ENCODE results near the gene MRPS16.

The MRPS16 gene

DNA sequence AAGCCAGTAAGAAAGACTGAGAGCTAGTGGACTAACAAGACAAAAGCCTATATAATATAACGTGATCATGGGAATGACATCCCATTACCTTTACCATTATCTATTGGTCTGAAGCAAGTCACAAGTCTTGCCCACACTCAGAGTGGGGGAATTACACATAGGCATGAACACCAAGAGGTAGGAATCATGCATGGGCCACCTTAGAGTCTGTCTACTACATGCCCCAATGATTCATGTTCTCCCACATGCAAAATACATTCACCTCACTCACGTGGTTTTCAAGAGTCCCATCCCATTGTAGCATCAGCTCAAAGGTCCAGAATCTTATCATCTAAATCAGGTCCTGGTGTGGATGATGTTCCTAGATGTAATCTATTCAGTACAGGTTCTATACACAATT, 34.8 kb downstream of the MRPS16 start:
- Histone ChIP-seq H3K4me3 (ENCODE audit: low read depth in 1 of 2, low read length in 1 of 2) (no peak overlapping the region), H3K36me3 (peaks cover 19% of the 10 kb centered on the region), H3K27ac (no peak overlapping the region), H3K9me3 (no peaks in the 10 kb centered on the region), H3K4me1 (ENCODE audit: control insufficient read depth in 1 of 2, insufficient read depth in 1 of 2, low read depth in 1 of 2, low read length in 1 of 2) (no peaks in the 10 kb centered on the region), H3K27me3 (no peaks in the 10 kb centered on the region)
- no peak for TF ChIP-seq CTCF (IDR thresholded peaks at IDR 0.05)

- H3K27ac ChIP-seq: no peak overlapping the region
- H3K27me3 ChIP-seq: no peaks in the 10 kb centered on the region
- H3K4me1 ChIP-seq (ENCODE audit: control insufficient read depth in 1 of 2, insufficient read depth in 1 of 2, low read depth in 1 of 2, low read length in 1 of 2): no peaks in the 10 kb centered on the region
- H3K4me3 ChIP-seq (ENCODE audit: low read depth in 1 of 2, low read length in 1 of 2): no peak overlapping the region
- peaks cover 22% of the 10 kb centered on the region for H3K36me3 ChIP-seq
- H3K9me3 ChIP-seq: no peaks in the 10 kb centered on the region
- no peak for TF ChIP-seq CTCF (IDR thresholded peaks at IDR 0.05)
Measured at GRCh38 chr10:73215749-73216148, 36.7 kb downstream of the MRPS16 start.

DNA sequence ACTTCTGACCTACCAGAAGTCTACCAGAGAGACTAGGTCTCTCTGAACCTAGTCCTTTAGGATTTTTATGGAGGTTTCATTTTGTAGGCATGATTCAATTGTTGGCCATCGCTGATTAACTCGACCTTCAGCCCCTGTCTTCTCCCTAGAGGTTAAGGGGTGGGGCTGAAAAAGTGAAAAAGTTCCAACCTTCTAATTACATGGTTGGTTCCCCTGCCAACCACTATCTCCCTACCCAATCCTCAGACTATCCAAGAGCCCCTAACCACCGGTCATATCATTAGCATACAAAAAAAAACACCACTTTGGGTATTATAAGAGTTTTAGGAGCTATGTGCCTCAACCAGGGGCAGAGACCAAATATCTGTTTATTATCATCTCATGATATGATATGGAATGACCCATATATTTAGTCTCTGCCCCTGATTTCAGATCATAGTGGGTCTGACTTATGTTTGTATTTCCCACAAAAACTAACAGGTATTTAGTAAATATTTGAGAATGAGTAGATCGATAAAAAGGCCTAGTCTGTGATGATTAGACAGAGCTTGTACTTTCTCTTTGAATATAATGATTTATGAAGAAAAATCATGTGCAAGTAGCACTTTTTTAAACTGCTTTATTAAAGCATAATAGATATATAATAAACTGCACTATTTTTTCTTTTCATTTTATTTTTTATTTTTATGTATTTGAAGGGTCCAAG, 41.2 kb downstream of the MRPS16 start:
- H3K36me3 ChIP-seq: peaks cover 25% of the 10 kb centered on the region
- TF ChIP-seq CTCF (IDR thresholded peaks at IDR 0.05): no peak
- no peaks in the 10 kb centered on the region for H3K4me1 ChIP-seq (ENCODE audit: control insufficient read depth in 1 of 2, insufficient read depth in 1 of 2, low read depth in 1 of 2, low read length in 1 of 2)
- no peak overlapping the region for H3K4me3 ChIP-seq (ENCODE audit: low read depth in 1 of 2, low read length in 1 of 2)
- no peaks in the 10 kb centered on the region for H3K27me3 ChIP-seq
- no peaks in the 10 kb centered on the region for H3K9me3 ChIP-seq
- H3K27ac ChIP-seq: no peak overlapping the region

DNA sequence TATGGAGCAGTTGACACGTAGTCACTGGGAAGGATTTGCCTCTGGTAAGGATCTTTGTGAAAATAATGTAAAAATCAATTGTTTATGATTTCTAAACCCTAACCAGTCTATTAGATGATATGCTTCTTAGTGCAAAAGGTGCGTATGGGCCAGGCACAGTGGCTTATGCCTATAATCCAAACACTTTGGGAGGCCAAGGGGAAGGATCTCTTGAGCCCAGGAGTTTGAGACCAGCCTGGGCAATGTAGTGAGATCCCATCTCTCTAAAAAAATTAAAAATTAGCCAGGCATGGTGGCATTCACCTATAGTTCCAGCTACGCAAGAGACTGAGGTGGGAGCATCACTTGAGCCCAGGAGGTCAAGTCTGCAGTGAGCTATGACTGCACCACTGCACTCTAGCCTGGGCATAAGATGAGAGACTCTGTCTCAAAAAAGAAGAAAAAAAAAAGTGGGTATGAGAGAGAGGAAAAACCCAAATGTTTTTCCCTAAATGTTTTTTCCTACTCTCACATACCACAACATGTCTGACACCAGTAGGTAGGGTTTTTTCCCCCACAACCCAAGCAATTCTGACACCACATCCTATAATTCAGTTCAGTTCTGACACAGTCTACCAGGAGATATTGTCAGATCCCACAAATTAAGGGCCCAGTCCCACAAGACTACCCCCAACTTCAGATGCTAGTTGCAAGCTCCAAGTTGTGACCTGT, 41.9 kb downstream of the MRPS16 start:
- no peak for TF ChIP-seq CTCF (IDR thresholded peaks at IDR 0.05)
- Histone ChIP-seq H3K4me3 (ENCODE audit: low read depth in 1 of 2, low read length in 1 of 2) (no peak overlapping the region), H3K27ac (no peak overlapping the region), H3K4me1 (ENCODE audit: control insufficient read depth in 1 of 2, insufficient read depth in 1 of 2, low read depth in 1 of 2, low read length in 1 of 2) (no peaks in the 10 kb centered on the region), H3K36me3 (peaks cover 25% of the 10 kb centered on the region), H3K27me3 (no peaks in the 10 kb centered on the region), H3K9me3 (no peaks in the 10 kb centered on the region)

DNA sequence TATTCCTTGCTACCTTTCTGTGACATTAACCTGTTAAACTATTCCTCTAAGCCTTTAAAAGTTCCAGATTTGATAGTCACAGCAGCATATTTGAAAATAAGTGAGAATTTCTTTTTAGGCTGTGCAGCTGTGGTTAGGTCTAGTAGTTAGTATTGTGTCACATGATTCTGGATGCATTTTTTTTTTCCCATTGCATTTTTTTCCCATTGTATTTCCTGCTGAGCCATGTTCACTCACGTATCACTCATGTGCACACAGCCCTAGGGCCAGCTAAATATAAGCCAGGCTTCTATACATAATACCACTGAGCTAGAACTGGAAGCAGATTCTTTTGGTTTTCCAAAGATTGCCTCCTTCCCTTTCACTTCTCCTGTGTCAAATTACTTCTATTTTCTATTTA, 42.7 kb downstream of the MRPS16 start:
- Histone ChIP-seq H3K9me3 (no peaks in the 10 kb centered on the region), H3K4me1 (ENCODE audit: control insufficient read depth in 1 of 2, insufficient read depth in 1 of 2, low read depth in 1 of 2, low read length in 1 of 2) (no peaks in the 10 kb centered on the region), H3K4me3 (ENCODE audit: low read depth in 1 of 2, low read length in 1 of 2) (no peak overlapping the region), H3K27me3 (no peaks in the 10 kb centered on the region), H3K36me3 (peaks cover 25% of the 10 kb centered on the region), H3K27ac (no peak overlapping the region)
- TF ChIP-seq CTCF (IDR thresholded peaks at IDR 0.05): no peak
